OCI-LY1 (cell line): ENCODE results near the gene MAST3.

Experiments used
- H2AFZ ChIP-seq: fragments of 200-600 bp; sonication (generic), shearing (Covaris generic); 2 replicates; pipeline ENCODE4 v1.6.0; 2014; ENCODE audit warnings: antibody characterized with exemption, mild to moderate bottlenecking, low read length
- H3F3A ChIP-seq: fragments of 200-600 bp; sonication (generic), shearing (Covaris generic); 2 replicates; pipeline ENCODE4 v1.6.0; 2014; ENCODE audit warnings: mild to moderate bottlenecking, antibody characterized with exemption, low read length, moderate library complexity; ENCODE audit not compliant: insufficient read depth
- H3K27ac ChIP-seq: fragments of 200-600 bp; sonication (generic); 2 replicates; pipeline ENCODE4 v1.5.1; 2014; ENCODE audit warnings: low read length, mixed run types, mild to moderate bottlenecking, low read depth; ENCODE audit not compliant: poor library complexity, severe bottlenecking
- H3K27me3 ChIP-seq: fragments of 200-600 bp; sonication (generic); 2 replicates; pipeline ENCODE4 v1.6.0; 2014; ENCODE audit warnings: antibody characterized with exemption, mild to moderate bottlenecking, low read length, moderate library complexity; ENCODE audit not compliant: insufficient read depth
- H3K36me3 ChIP-seq: fragments of 200-600 bp; sonication (generic); 2 replicates; pipeline ENCODE4 v1.6.1; 2014; ENCODE audit warnings: mild to moderate bottlenecking, antibody characterized with exemption, low read length, moderate library complexity, mixed read lengths; ENCODE audit not compliant: insufficient read depth
- H3K4me1 ChIP-seq: fragments of 200-600 bp; sonication (generic); 2 replicates; pipeline ENCODE4 v1.5.1; 2014; ENCODE audit warnings: mild to moderate bottlenecking, low read length, moderate library complexity; ENCODE audit not compliant: insufficient read depth, severe bottlenecking
- H3K4me2 ChIP-seq: fragments of 200-600 bp; sonication (generic), shearing (Covaris generic); 2 replicates; pipeline ENCODE4 v1.6.1; 2014; ENCODE audit warnings: low read length
- H3K4me3 ChIP-seq: fragments of 200-600 bp; sonication (generic); 2 replicates; pipeline ENCODE4 v1.5.1; 2014; ENCODE audit warnings: low read length, low read depth, mild to moderate bottlenecking, mixed read lengths; ENCODE audit not compliant: poor library complexity, severe bottlenecking
- H3K79me2 ChIP-seq: fragments of 200-600 bp; shearing (Covaris generic); 2 replicates; pipeline ENCODE4 v1.6.1; 2016; ENCODE audit warnings: mixed run types, low read length, mixed read lengths; ENCODE audit not compliant: insufficient read depth
- H3K9ac ChIP-seq: fragments of 200-600 bp; sonication (generic), shearing (Covaris generic); 2 replicates; pipeline ENCODE4 v1.6.1; 2014; ENCODE audit warnings: mild to moderate bottlenecking, low read length, mixed read lengths
- H3K9me2 ChIP-seq: fragments of 200-600 bp; sonication (generic), shearing (Covaris generic); 2 replicates; pipeline ENCODE4 v1.6.1; 2014; ENCODE audit warnings: low read depth, mild to moderate bottlenecking, low read length, mixed read lengths
- H3K9me3 ChIP-seq: fragments of 200-600 bp; shearing (Covaris generic); 2 replicates; pipeline ENCODE4 v1.6.1; 2014; ENCODE audit warnings: low read length, mixed read lengths
- H4K20me1 ChIP-seq: fragments of 200-600 bp; sonication (generic), shearing (Covaris generic); 2 replicates; pipeline ENCODE4 v1.6.0; 2016; ENCODE audit warnings: mild to moderate bottlenecking, low read length; ENCODE audit not compliant: insufficient read depth
- EZH2 ChIP-seq: fragments of 200-600 bp; sonication (generic), shearing (Covaris generic); IDR thresholded peaks from 2 replicates; pipeline ENCODE4 v1.8.0; 2017; ENCODE audit warnings: borderline replicate concordance, mixed run types, mild to moderate bottlenecking, antibody characterized with exemption, low read length, moderate library complexity, mixed read lengths
- TF ChIP-seq, protein P1 (sequence below): fragments of 200-600 bp; sonication (generic), shearing (Covaris generic); IDR thresholded peaks from 2 replicates; pipeline ENCODE4 v1.5.1; 2017; ENCODE audit warnings: mild to moderate bottlenecking, antibody characterized with exemption, low read length, moderate library complexity, mixed read lengths

MAST3 gene

DNA sequence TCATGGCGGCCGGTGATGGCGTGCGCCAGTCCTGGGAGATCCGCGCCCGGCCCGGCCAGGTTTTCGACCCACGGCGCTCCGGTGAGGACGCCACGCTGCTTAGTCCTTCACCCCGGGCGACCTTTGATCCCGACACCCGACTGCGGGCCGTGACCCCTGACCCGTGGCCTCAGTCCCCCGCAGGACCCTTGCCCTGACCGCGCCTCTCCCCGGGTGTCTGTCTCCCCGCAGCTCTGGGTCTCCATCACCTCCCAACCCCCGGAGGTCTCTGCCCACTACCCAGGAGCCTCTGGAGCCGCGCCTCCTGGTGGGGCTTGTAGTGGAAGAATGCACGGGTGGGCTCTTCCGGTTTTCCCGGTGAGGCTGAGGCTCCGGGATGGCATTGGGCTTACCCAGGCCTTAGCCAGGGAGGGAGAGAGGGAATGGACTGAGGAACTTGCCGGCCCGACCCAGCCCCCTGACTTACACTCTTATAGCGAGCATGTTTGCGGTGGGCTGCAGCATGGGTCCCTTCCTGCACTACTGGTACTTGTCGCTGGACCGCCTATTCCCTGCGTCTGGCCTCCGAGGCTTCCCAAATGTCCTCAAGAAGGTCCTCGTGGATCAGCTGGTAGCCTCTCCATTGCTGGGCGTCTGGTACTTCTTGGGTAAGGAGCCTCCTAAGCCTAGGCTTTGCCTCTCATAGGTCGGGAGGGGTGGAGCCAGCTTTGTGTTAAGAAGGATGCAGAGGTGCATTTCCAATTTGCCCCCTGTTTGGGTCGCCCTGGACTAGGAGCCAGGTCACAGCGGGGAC lies 96.0 kb downstream of the MAST3 start:
- peak overlapping the region; percentile 68 for H3K9ac ChIP-seq
- H3K27ac ChIP-seq: peak overlapping the region; percentile 39
- H3K4me2 ChIP-seq: peak overlapping the region; percentile 87
- H3K9me3 ChIP-seq: no peaks in the 10 kb centered on the region
- no peaks in the 10 kb centered on the region for H3K27me3 ChIP-seq
- peaks cover 27% of the 10 kb centered on the region; the same call in 1 of the 2 replicates for H3K36me3 ChIP-seq
- H2AFZ ChIP-seq: no peak overlapping the region
- H3K9me2 ChIP-seq: no peaks in the 10 kb centered on the region
- TF ChIP-seq, protein P1, sequence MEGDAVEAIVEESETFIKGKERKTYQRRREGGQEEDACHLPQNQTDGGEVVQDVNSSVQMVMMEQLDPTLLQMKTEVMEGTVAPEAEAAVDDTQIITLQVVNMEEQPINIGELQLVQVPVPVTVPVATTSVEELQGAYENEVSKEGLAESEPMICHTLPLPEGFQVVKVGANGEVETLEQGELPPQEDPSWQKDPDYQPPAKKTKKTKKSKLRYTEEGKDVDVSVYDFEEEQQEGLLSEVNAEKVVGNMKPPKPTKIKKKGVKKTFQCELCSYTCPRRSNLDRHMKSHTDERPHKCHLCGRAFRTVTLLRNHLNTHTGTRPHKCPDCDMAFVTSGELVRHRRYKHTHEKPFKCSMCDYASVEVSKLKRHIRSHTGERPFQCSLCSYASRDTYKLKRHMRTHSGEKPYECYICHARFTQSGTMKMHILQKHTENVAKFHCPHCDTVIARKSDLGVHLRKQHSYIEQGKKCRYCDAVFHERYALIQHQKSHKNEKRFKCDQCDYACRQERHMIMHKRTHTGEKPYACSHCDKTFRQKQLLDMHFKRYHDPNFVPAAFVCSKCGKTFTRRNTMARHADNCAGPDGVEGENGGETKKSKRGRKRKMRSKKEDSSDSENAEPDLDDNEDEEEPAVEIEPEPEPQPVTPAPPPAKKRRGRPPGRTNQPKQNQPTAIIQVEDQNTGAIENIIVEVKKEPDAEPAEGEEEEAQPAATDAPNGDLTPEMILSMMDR: peak; percentile 5; the same call in 1 of the 2 replicates
- TF ChIP-seq EZH2: no peak
- no peaks in the 10 kb centered on the region for H4K20me1 ChIP-seq
- H3K4me1 ChIP-seq: peaks cover 38% of the 10 kb centered on the region
- no peaks in the 10 kb centered on the region for H3K79me2 ChIP-seq
- H3K4me3 ChIP-seq: peak overlapping the region; percentile 69
- H3F3A ChIP-seq: peaks cover 11% of the 10 kb centered on the region; the same call in 1 of the 2 replicates

DNA sequence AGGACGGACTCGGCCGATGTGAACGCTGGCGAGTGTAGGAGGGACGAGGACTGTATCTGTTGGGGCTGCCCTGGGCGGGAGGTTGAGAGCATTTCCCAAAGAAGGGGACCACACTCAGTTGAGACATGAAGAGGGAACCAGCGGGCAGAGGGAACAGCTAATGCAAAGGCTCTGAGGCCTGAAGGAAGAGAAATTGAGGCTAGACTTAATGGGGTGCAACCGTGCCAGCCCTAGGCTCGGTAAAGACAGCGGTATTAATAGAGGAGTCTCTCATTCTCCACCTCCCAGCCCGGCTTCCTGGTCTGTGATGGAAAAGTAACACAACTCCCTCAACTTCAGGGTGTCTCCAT lies 96.6 kb downstream of the MAST3 start:
- no peaks in the 10 kb centered on the region for H3K9me3 ChIP-seq
- H4K20me1 ChIP-seq: no peaks in the 10 kb centered on the region
- H3F3A ChIP-seq: peaks cover 7% of the 10 kb centered on the region; the same call in 1 of the 2 replicates
- H3K4me2 ChIP-seq: peak overlapping the region; percentile 87
- peak overlapping the region; percentile 69 for H3K4me3 ChIP-seq
- H3K27ac ChIP-seq: peak overlapping the region; percentile 39
- no peaks in the 10 kb centered on the region for H3K9me2 ChIP-seq
- no peak overlapping the region for H2AFZ ChIP-seq
- TF ChIP-seq EZH2: no peak
- H3K27me3 ChIP-seq: no peaks in the 10 kb centered on the region
- peak overlapping the region; percentile 68 for H3K9ac ChIP-seq
- H3K79me2 ChIP-seq: no peaks in the 10 kb centered on the region
- H3K4me1 ChIP-seq: peaks cover 38% of the 10 kb centered on the region
- H3K36me3 ChIP-seq: peaks cover 33% of the 10 kb centered on the region; the same call in 1 of the 2 replicates

DNA sequence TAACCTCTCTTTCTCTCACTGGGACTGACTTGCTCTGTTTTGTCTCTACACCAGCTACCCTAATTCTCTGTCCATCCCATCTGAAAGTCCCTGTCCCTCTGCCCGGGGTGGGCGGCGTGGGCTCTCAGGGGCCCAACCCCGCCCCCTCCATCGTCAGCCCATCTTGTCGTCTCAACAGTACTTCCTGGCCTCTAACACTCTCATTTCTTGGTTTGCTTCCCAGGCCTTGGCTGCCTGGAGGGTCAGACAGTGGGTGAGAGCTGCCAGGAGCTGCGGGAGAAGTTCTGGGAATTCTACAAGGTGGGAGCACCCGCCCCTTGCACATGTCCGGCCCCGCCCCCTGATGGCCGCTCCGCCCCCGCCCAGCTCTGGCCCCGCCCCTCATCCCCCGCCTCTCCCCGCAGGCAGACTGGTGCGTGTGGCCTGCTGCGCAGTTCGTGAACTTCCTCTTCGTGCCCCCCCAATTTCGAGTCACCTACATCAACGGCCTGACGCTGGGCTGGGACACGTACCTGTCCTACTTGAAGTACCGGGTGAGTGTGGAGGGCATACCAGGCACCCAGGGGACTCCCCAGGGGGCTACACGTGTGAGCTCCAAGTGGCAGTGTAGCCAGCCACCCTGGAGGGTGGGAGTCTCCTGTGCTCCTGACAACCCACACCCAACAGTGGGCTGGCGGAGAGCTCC lies 97.1 kb downstream of the MAST3 start:
- H3F3A ChIP-seq: peaks cover 7% of the 10 kb centered on the region; the same call in 1 of the 2 replicates
- peak overlapping the region; percentile 68; the same call in 1 of the 2 replicates for H3K9ac ChIP-seq
- no peaks in the 10 kb centered on the region for H4K20me1 ChIP-seq
- H3K79me2 ChIP-seq: no peaks in the 10 kb centered on the region
- TF ChIP-seq, protein P1: no peak
- no peak for TF ChIP-seq EZH2
- H2AFZ ChIP-seq: no peak overlapping the region
- H3K9me3 ChIP-seq: no peaks in the 10 kb centered on the region
- peak overlapping the region; percentile 87 for H3K4me2 ChIP-seq
- H3K27ac ChIP-seq: peak overlapping the region; percentile 80
- no peaks in the 10 kb centered on the region for H3K27me3 ChIP-seq
- peaks cover 38% of the 10 kb centered on the region for H3K4me1 ChIP-seq
- peak overlapping the region; percentile 69 for H3K4me3 ChIP-seq
- H3K9me2 ChIP-seq: no peaks in the 10 kb centered on the region
- H3K36me3 ChIP-seq: peaks cover 38% of the 10 kb centered on the region; the same call in 1 of the 2 replicates
